ENCODE results near the gene DGLUCY.

DNA sequence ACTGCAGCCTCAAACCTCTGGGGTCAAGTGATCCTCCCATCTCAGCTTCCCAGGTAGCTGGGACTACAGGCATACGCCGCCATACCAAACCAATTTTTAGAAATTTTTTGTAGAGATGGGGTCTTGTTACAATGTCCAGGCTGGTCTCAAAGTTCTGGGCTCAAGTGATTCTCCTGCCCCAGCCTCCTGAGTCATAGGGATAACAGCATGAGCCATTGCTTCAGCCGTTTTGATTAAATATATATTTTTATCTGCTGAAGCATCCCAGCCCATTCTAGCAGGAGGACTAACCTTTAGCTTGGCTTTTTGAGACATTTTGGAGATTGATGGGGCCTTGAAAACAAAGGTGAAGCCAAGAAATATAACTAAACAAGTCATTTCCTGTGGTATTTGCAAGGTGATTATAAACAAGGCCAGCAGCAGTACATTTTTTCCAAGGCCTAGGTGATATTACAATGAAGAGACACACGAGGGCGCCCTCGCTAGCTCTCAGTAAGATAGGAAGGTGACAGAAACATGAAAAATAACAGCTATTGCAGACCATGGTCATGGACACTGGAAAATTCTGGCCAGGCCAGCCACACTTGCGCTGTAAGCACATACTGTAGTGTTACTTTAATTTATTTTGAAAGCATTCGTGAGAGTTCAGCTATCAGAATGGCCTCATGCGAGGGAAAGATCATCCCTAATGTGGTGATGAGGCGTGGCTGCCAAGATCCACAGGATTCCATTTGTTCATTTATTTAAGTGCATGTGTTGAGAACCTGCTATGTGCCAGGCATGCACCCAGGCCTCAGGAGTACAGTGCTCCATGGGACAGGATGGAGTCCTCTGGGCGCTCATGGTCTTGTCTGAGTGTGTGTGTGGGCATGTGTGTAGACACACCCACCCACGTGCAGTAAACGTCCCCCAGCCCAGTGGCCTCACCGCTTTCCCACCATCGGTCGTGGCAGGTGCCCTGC lies 63.5 kb downstream of the DGLUCY start:
- no peak for TF ChIP-seq RXRA (IDR thresholded peaks at IDR 0.05)
- TF ChIP-seq, protein P1, sequence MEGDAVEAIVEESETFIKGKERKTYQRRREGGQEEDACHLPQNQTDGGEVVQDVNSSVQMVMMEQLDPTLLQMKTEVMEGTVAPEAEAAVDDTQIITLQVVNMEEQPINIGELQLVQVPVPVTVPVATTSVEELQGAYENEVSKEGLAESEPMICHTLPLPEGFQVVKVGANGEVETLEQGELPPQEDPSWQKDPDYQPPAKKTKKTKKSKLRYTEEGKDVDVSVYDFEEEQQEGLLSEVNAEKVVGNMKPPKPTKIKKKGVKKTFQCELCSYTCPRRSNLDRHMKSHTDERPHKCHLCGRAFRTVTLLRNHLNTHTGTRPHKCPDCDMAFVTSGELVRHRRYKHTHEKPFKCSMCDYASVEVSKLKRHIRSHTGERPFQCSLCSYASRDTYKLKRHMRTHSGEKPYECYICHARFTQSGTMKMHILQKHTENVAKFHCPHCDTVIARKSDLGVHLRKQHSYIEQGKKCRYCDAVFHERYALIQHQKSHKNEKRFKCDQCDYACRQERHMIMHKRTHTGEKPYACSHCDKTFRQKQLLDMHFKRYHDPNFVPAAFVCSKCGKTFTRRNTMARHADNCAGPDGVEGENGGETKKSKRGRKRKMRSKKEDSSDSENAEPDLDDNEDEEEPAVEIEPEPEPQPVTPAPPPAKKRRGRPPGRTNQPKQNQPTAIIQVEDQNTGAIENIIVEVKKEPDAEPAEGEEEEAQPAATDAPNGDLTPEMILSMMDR (IDR thresholded peaks at IDR 0.05; ENCODE audit: low read depth, low read length, missing input control): peak; percentile 83

All from liver (tissue), 3 donors.